Glomerular visceral epithelial cell (primary cell): ENCODE data around the gene CACNA1I.

Experiments used
- DNase-seq: peaks from one replicate; pipeline ENCODE4 v3.0.0-alpha.2; 2016; ENCODE audit errors: extremely low spot score

Gene CACNA1I

GRCh38 chr22:39738746-39739145 lies 168.2 kb downstream of the CACNA1I start:
- no peak for DNase-seq
